NCI-H345 treated with DMSO at 0.1 percent for 48 hours (cell line): ENCODE measurements around the gene ACAA2.
"Not testable (repeated sequence)": the region's sequence is repeated elsewhere in the genome, so short reads cannot be mapped to it uniquely, and the experiment has no call there.

Experiments
- DNase-seq: peaks from one replicate; lab custom pipeline; 2025; ENCODE audit not compliant: unreplicated experiment; lab: John Stamatoyannopoulos, UW

Gene ACAA2

GRCh38 chr18:49845629-49846360, 32.5 kb upstream of the ACAA2 start:
- DNase-seq = no peak

GRCh38 chr18:49844903-49845302, 31.6 kb upstream of the ACAA2 start:
- no peak for DNase-seq

GRCh38 chr18:49843778-49844625, 30.7 kb upstream of the ACAA2 start:
- no peak for DNase-seq

GRCh38 chr18:49843131-49843530, 29.8 kb upstream of the ACAA2 start:
- DNase-seq = no peak

GRCh38 chr18:49842656-49843055, 29.3 kb upstream of the ACAA2 start:
- no peak for DNase-seq

GRCh38 chr18:49841236-49842217, 28.2 kb upstream of the ACAA2 start:
- no peak for DNase-seq

- no peak for DNase-seq
Measured at GRCh38 chr18:49839012-49839411, 25.7 kb upstream of the ACAA2 start.

- no peak for DNase-seq
Measured at GRCh38 chr18:49838381-49838780, 25.0 kb upstream of the ACAA2 start.

GRCh38 chr18:49837889-49838288, 24.6 kb upstream of the ACAA2 start:
- no peak for DNase-seq

- DNase-seq = not testable (repeated sequence)
Measured at GRCh38 chr18:49837316-49837835, 24.0 kb upstream of the ACAA2 start.

GRCh38 chr18:49835405-49835804, 22.1 kb upstream of the ACAA2 start:
- DNase-seq = no peak

- no peak for DNase-seq
Measured at GRCh38 chr18:49834258-49834657, 20.9 kb upstream of the ACAA2 start.

- DNase-seq = no peak
Measured at GRCh38 chr18:49833814-49834213, 20.5 kb upstream of the ACAA2 start.

GRCh38 chr18:49832221-49832647, 18.9 kb upstream of the ACAA2 start:
- no peak for DNase-seq

- no peak for DNase-seq
Measured at GRCh38 chr18:49827996-49828395, 14.7 kb upstream of the ACAA2 start.

- DNase-seq = no peak
Measured at GRCh38 chr18:49819823-49820671, 6.7 kb upstream of the ACAA2 start.

- no peak for DNase-seq
Measured at GRCh38 chr18:49819071-49819662, 5.8 kb upstream of the ACAA2 start.

GRCh38 chr18:49817947-49818346, 4.6 kb upstream of the ACAA2 start:
- no peak for DNase-seq

- DNase-seq = no peak
Measured at GRCh38 chr18:49815927-49816326, 2.6 kb upstream of the ACAA2 start.

GRCh38 chr18:49814147-49814499, 790 bp upstream of the ACAA2 start:
- peak; percentile 52 for DNase-seq
